Neuronal stem cell (in vitro differentiated cells): ENCODE measurements around the gene DHFR2.

Experiments
- DNase-seq: peaks from one replicate; pipeline ENCODE4 v3.0.0-alpha.2; 2013; ENCODE audit warnings: low spot score
- H2AFZ ChIP-seq: one replicate; pipeline ENCODE4 v1.6.1; 2013; ENCODE audit warnings: mild to moderate bottlenecking, low read length, inconsistent platforms
- H2AK5ac ChIP-seq: 2 replicates; pipeline ENCODE4 v1.6.1; 2013; ENCODE audit warnings: low read depth, mild to moderate bottlenecking, inconsistent platforms, low read length, moderate library complexity, mixed read lengths
- H2BK120ac ChIP-seq: 2 replicates; pipeline ENCODE4 v1.6.1; 2013; ENCODE audit warnings: low read depth, mild to moderate bottlenecking, inconsistent platforms, low read length, moderate library complexity, mixed read lengths
- H2BK12ac ChIP-seq: one replicate; pipeline ENCODE4 v1.6.1; 2013; ENCODE audit warnings: low read length, inconsistent platforms
- H2BK15ac ChIP-seq: 2 replicates; pipeline ENCODE4 v1.6.1; 2013; ENCODE audit warnings: mild to moderate bottlenecking, low read length, inconsistent platforms, mixed read lengths
- H2BK5ac ChIP-seq: one replicate; pipeline ENCODE4 v1.6.1; 2013; ENCODE audit warnings: inconsistent platforms, mild to moderate bottlenecking, low read length, moderate library complexity
- H3K14ac ChIP-seq: one replicate; pipeline ENCODE4 v1.6.1; 2013; ENCODE audit warnings: low read length, inconsistent platforms
- H3K18ac ChIP-seq: 2 replicates; pipeline ENCODE4 v1.6.1; 2013; ENCODE audit warnings: low read length, inconsistent platforms
- H3K23ac ChIP-seq: 2 replicates; pipeline ENCODE4 v1.6.1; 2013; ENCODE audit warnings: low read depth, mild to moderate bottlenecking, mixed read lengths, low read length, inconsistent platforms; ENCODE audit not compliant: poor library complexity
- H3K27ac ChIP-seq: replicated peaks from 3 replicates; pipeline ENCODE4 v1.5.1; 2013; ENCODE audit warnings: low read length, inconsistent platforms
- H3K27me3 ChIP-seq, 3 experiments: 2 replicates each; pipeline ENCODE4 v1.6.1; 2013; ENCODE audit warnings: low read length in 3 of 3, mild to moderate bottlenecking in 2 of 3, inconsistent platforms in 1 of 3, low read depth in 1 of 3, mixed read lengths in 1 of 3, moderate library complexity in 1 of 3; ENCODE audit not compliant: control insufficient read depth in 3 of 3, insufficient read depth in 3 of 3
- H3K36me3 ChIP-seq, 2 donors: replicated peaks in 1 of 2; 2 replicates each; pipeline ENCODE4 v1.6.1; 2013; ENCODE audit warnings: low read length in 2 of 2; ENCODE audit not compliant: control insufficient read depth in 2 of 2, insufficient read depth in 2 of 2
- H3K4ac ChIP-seq: 2 replicates; pipeline ENCODE4 v1.6.1; 2013; ENCODE audit warnings: inconsistent platforms, mild to moderate bottlenecking, low read length, moderate library complexity
- H3K4me1 ChIP-seq, 2 donors: 1 replicate in 1 of 2; 2 replicates in 1 of 2; pipeline ENCODE4 v1.6.1; 2013; ENCODE audit warnings: low read length in 2 of 2, low read depth in 1 of 2; ENCODE audit not compliant: control insufficient read depth in 2 of 2, insufficient read depth in 1 of 2
- H3K4me2 ChIP-seq: one replicate; pipeline ENCODE4 v1.6.1; 2013; ENCODE audit warnings: mild to moderate bottlenecking, low read length, inconsistent platforms; ENCODE audit not compliant: insufficient read depth, poor library complexity, severe bottlenecking
- H3K4me3 ChIP-seq, 2 donors: 2 replicates each; pipeline ENCODE4 v1.5.1; 2013; ENCODE audit warnings: low read length in 2 of 2, mild to moderate bottlenecking in 2 of 2, inconsistent platforms in 1 of 2, moderate library complexity in 1 of 2
- H3K79me1 ChIP-seq: one replicate; pipeline ENCODE4 v1.6.1; 2013; ENCODE audit warnings: low read depth, mild to moderate bottlenecking, inconsistent platforms, low read length, moderate library complexity
- H3K9ac ChIP-seq: one replicate; pipeline ENCODE4 v1.6.1; 2013; ENCODE audit warnings: mild to moderate bottlenecking, low read depth, low read length, inconsistent platforms; ENCODE audit not compliant: poor library complexity
- H3K9me3 ChIP-seq, 2 donors: replicated peaks in 1 of 2; 2 replicates each; pipeline versions ENCODE3 to v1.6.1; 2013; ENCODE audit warnings: low read length in 2 of 2, mild to moderate bottlenecking in 2 of 2, inconsistent platforms in 1 of 2, low read depth in 1 of 2, mixed read lengths in 1 of 2, moderate library complexity in 1 of 2; ENCODE audit not compliant: control insufficient read depth in 2 of 2, insufficient read depth in 1 of 2
- H4K8ac ChIP-seq: one replicate; pipeline ENCODE4 v1.6.1; 2013; ENCODE audit warnings: low read depth, mild to moderate bottlenecking, inconsistent platforms, low read length, moderate library complexity
- H4K91ac ChIP-seq: one replicate; pipeline ENCODE4 v1.6.1; 2013; ENCODE audit warnings: low read length, low read depth, mild to moderate bottlenecking, inconsistent platforms; ENCODE audit not compliant: poor library complexity
- WGBS, 2 donors: extraction: QIAGEN DNeasy Blood & Tissue Kit; methylation state at CpG; one replicate each; pipeline ENCODE4 v1.1.7; 2013; ENCODE audit warnings: missing lambda C conversion rate in 2 of 2, mixed read lengths in 1 of 2; ENCODE audit not compliant: insufficient read length in 2 of 2, insufficient replicate concordance in 1 of 2; ENCODE audit errors: extremely low coverage in 2 of 2; 5-methylcytosine and 5-hydroxymethylcytosine counted together

The DHFR2 gene

DNA sequence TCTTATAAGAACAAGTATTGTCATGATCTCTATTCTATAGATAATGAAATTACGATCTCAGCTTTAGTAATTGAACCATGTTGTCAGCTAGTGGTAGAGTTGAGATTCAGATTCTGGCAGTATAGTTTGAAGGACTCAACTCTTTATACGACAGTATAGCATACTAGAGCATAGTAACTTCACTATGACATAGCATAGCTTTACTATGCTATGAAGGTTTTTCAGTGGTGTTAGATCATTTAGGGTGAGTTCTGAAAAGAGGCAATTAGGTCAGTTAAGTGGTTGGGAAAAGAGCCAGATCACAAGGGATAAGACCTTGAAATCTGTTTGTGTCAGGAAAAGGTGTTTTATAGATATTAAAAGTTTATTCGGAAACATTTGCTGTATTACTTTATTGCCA is 42.4 kb downstream of the DHFR2 start:
- no CpG with 5 or more reads among the region's 3 CpGs for WGBS, 2 donors
- H2BK120ac ChIP-seq, result no peak overlapping the region
- no peak overlapping the region for H3K23ac ChIP-seq
- H2BK5ac ChIP-seq, result no peak overlapping the region
- H3K4me1 ChIP-seq, result no peaks in the 10 kb centered on the region
- no peak overlapping the region for H3K4me3 ChIP-seq
- H2AFZ ChIP-seq, result no peak overlapping the region
- no peaks in the 10 kb centered on the region for H3K9me3 ChIP-seq
- no peak overlapping the region for H3K9ac ChIP-seq
- no peak overlapping the region for H3K4me2 ChIP-seq
- H2BK15ac ChIP-seq, result no peak overlapping the region
- no peak overlapping the region for H3K27ac ChIP-seq
- no peak overlapping the region for H4K8ac ChIP-seq
- H2BK12ac ChIP-seq, result no peak overlapping the region
- no peaks in the 10 kb centered on the region for H3K27me3 ChIP-seq
- no peak overlapping the region for H3K14ac ChIP-seq
- H2AK5ac ChIP-seq, result no peak overlapping the region
- no peaks in the 10 kb centered on the region for H3K79me1 ChIP-seq
- no peak overlapping the region for H3K18ac ChIP-seq
- no peak overlapping the region for H3K4ac ChIP-seq
- peaks cover 0 to 7% of the 10 kb centered on the region in 2 donors for H3K36me3 ChIP-seq
- H4K91ac ChIP-seq, result no peak overlapping the region
- no peak for DNase-seq

DNA sequence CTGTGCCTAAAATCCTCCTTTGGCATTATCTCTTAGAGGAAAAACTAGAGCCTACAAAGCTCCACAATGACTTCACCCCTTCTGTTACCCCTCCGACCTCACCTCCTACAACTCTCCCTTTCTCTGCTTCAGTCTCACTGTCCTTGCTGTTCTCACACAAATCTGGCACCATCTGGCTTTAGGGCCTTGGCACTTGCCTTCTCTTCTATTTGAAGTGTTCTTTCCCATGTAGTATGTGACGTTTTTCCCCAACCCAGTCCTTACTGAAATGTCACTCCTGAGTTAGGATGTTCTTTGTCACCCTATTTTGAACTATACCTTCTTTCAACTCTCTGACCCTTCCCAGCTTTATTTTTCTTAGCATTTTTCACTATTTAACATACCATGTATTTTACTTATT is 43.1 kb downstream of the DHFR2 start:
- Histone ChIP-seq H3K27me3 (no peaks in the 10 kb centered on the region), H3K9ac (no peak overlapping the region), H3K4me2 (no peak overlapping the region), H2AK5ac (no peak overlapping the region), H2BK120ac (no peak overlapping the region), H2BK5ac (no peak overlapping the region), H3K14ac (no peak overlapping the region), H3K27ac (no peak overlapping the region), H2AFZ (no peak overlapping the region), H3K4me3 (no peak overlapping the region), H3K9me3 (no peaks in the 10 kb centered on the region), H2BK15ac (no peak overlapping the region), H4K8ac (no peak overlapping the region), H4K91ac (no peak overlapping the region), H2BK12ac (no peak overlapping the region), H3K23ac (no peak overlapping the region), H3K4ac (no peak overlapping the region), H3K79me1 (no peaks in the 10 kb centered on the region), H3K4me1 (no peaks in the 10 kb centered on the region), H3K18ac (no peak overlapping the region), H3K36me3 (peaks cover 0 to 7% of the 10 kb centered on the region in 2 donors)
- WGBS, 2 donors, result no CpG with 5 or more reads among the region's 2 CpGs
- DNase-seq, result no peak

DNA sequence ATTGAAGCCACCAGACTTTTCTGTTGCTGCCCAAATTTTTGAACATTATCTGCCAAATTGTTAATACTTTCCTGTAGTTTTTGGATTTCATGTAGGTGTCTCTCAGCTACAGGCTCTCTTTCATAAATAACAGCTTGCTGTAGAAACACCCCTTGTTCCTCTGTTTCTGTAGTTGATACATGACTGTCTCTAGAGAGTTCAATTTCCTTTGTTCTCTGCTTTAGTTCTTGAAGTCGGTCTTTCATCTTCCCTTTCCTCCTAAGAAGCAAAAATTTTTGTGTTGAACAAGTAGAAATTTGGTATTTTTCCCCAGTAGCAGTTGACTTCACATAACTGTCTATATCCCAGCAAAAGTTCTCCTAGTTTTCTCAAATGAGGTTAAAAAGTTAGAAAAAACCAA is 47.7 kb downstream of the DHFR2 start:
- H3K9ac ChIP-seq, result no peak overlapping the region
- no peaks in the 10 kb centered on the region for H3K4me1 ChIP-seq
- no peak overlapping the region for H3K18ac ChIP-seq
- no peak overlapping the region for H3K27ac ChIP-seq
- no peaks in the 10 kb centered on the region for H3K79me1 ChIP-seq
- no peak overlapping the region for H2AFZ ChIP-seq
- no peak overlapping the region for H2BK5ac ChIP-seq
- no peak overlapping the region for H3K4me3 ChIP-seq
- H3K14ac ChIP-seq, result no peak overlapping the region
- H3K4ac ChIP-seq, result no peak overlapping the region
- peaks cover 0 to 13% of the 10 kb centered on the region in 2 donors for H3K36me3 ChIP-seq
- WGBS, 2 donors, result no CpG with 5 or more reads among the region's 1 CpG
- H3K27me3 ChIP-seq, result no peaks in the 10 kb centered on the region
- no peak overlapping the region for H2BK12ac ChIP-seq
- no peak overlapping the region for H4K91ac ChIP-seq
- no peak overlapping the region for H3K23ac ChIP-seq
- no peak overlapping the region for H2BK120ac ChIP-seq
- no peak overlapping the region for H2BK15ac ChIP-seq
- H3K4me2 ChIP-seq, result no peak overlapping the region
- H2AK5ac ChIP-seq, result no peak overlapping the region
- DNase-seq, result no peak
- H3K9me3 ChIP-seq, result no peaks in the 10 kb centered on the region
- no peak overlapping the region for H4K8ac ChIP-seq

DNA sequence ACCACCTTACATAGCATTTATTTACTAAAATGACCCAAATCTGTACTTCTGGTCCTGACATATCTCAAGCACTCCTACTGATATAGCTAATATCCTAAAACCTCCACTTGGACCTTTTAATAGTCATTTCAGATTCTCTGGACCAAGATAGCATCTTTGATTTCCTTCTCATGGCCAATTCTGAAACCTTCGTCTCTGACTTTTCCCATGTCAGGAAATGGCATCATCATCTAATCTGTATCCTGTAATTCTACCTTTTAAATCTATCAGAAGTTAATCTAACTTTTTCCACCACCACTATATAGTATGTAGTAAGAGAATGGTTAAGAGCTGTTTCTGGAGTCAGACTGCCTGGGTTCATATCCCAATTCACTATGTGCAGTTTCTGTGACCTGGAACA is 50.5 kb downstream of the DHFR2 start:
- Histone ChIP-seq H3K9me3 (no peaks in the 10 kb centered on the region), H3K4me2 (no peak overlapping the region), H3K23ac (no peak overlapping the region), H3K4ac (no peak overlapping the region), H3K18ac (no peak overlapping the region), H2BK12ac (no peak overlapping the region), H2BK15ac (no peak overlapping the region), H2BK5ac (no peak overlapping the region), H2AK5ac (no peak overlapping the region), H3K14ac (no peak overlapping the region), H4K8ac (no peak overlapping the region), H3K36me3 (peaks cover 0 to 23% of the 10 kb centered on the region in 2 donors), H4K91ac (no peak overlapping the region), H2AFZ (no peak overlapping the region), H2BK120ac (no peak overlapping the region), H3K27ac (no peak overlapping the region), H3K4me3 (no peak overlapping the region), H3K4me1 (no peaks in the 10 kb centered on the region), H3K27me3 (no peaks in the 10 kb centered on the region), H3K79me1 (no peaks in the 10 kb centered on the region), H3K9ac (no peak overlapping the region)
- no peak for DNase-seq
- no CpG with 5 or more reads among the region's 1 CpG for WGBS, 2 donors
